Skeletal muscle cell (primary cell): Measurements from ENCODE around the gene CCDC33.

Source experiments
- DNase-seq: peaks from one replicate; pipeline ENCODE4 v3.0.0-alpha.2; 2010; ENCODE audit warnings: low read depth
- H3K4me3 ChIP-seq: 2 replicates; pipeline ENCODE4 v1.5.1; 2011; ENCODE audit warnings: low read depth, mild to moderate bottlenecking, control low read depth, low read length, moderate library complexity

CCDC33 gene

DNA sequence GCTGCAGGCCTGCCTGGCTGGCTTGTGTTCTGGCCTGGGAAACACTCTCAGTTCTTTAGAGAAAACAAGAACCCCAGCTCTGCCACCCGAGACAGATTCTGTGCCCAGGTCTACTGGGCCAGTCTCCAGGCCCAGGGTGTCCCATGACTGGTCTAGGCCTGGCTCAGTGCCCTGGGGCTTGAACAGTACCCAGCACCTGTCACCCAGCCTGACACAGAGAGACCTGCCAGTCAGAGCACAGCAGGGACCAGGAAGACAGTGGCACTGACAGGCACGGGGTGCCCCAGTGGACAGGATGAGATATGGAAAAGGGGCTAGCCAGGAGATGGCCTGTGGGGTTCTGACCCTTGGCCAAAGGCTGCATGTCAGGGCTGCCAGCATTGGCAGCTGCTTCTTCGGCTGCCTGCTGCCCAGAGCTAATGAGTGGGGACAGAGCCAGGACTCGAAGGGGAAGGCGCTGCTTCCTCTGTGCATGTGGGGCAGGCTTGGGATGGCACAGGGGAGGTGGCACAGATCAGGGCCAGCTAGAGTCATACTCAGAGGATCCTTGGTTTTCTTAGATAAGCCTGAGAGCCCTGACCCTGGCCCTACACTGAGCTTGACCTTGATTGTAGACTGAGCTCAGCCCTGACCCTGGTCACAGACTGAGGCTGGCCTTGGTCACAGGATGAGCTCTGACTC is 15.1 kb downstream of the CCDC33 start:
- no peak for DNase-seq
- no peak overlapping the region for H3K4me3 ChIP-seq

DNA sequence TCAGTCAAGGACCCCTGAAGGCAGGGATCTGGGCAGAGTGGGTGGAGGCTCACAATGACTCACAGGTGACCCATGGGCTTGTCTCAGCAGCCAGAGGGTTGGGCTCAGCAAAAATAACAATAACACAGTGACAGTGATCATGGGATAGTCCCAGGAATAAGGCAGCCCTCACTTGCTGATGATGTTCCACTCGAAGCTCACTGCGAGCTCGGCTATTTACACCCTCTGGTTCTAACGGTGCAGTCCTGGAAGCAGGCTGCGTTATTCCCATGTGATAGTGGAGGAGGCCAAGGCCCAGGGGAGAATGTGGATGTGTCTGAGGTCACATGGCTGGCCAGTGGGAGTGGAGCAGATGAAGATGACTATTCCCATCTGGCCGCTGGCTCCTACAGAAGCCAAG is 16.2 kb downstream of the CCDC33 start:
- DNase-seq: no peak
- H3K4me3 ChIP-seq: no peak overlapping the region

DNA sequence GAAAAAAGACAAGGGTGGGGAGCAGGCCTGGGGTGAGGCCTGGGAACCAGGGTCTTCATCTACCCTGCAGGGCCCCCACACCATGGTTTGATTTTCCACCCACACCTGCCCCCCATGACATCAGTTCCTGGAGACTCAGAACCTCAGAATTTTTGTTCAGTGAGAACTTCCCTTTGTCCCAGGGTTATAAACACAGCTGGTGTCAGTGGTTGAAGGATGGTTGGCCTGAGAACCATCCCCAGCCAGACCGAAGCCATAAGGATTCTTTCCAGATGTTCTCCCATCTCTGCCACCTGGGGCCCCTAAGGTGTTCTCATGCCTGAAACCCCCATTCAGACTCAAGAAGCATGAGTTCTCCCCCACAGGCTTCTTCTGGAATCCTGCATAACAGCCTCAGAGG is 16.6 kb downstream of the CCDC33 start:
- no peak overlapping the region for H3K4me3 ChIP-seq
- no peak for DNase-seq

DNA sequence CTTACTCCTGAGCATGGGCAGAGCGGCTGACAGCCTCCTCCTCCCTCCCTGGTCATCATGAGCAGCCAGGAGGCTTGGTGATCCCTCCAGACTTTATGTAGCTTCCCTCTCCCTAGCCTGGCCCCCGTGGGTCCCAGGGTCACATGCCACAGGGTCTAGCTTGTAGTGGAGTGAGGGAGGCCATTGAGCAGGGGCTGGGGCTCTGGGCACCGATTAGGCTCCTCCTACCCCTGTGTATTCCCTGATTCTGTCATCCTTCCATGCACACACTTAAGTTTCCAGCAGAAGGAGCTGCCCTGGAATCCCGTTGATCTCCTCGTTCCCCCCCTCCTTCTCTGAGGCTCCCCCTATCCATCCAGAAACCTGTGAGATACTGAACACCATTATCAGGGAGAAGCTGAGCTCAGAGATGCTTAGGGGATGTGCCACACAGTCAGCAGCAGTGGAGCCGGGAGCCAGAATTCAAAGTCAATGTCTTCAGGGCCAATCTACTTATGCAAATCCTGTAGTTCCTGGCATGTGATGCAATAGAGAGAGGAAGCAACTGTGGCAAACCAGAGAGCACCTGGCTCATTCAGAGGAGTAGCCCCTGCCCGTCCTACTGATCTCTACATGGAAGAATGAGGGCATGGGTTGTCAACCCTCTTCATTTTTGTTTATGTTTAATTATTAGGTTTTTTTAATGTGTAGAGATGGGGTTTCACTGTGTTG is 17.2 kb downstream of the CCDC33 start:
- H3K4me3 ChIP-seq: no peak overlapping the region
- DNase-seq: no peak

DNA sequence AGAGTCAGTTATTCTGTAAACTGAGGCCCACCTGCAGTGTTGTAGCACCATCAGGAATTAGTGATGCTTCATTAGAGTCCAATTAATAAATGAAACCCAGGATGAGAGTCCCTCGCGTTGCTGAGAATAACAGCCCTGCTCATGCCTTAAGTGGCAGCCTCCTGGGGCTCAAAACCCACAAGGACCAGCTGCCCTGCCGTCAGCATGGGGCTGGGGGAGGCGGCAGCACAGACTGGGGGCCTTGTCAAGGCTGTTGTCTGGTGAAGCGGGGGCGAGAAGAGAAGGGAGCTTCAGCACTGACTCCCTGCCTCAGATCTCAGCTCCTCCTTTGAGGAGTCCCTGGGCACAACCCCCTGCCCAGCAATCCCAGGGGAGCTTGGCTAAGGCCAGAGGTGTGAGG is 21.0 kb downstream of the CCDC33 start:
- H3K4me3 ChIP-seq: no peak overlapping the region
- no peak for DNase-seq

DNA sequence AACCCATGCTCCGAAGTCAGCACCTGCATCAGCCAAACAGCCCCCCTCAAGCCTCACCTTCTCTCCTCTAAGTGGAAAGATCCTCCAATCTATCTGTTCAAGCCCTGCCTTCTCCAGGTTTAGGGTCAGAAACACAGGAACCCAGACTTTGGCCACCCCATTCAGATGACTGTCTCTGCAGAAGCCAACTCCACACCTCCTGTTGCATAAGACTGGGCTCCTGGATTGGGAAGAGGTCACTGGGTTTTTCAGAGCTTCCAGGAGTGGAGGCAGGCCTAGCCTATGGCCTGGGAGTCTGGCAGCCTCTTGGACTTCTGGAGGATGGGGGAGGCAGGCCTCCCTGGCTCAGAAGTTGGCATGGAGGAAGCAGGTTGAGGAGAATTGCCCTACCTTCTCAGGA is 21.5 kb downstream of the CCDC33 start:
- DNase-seq: no peak

DNA sequence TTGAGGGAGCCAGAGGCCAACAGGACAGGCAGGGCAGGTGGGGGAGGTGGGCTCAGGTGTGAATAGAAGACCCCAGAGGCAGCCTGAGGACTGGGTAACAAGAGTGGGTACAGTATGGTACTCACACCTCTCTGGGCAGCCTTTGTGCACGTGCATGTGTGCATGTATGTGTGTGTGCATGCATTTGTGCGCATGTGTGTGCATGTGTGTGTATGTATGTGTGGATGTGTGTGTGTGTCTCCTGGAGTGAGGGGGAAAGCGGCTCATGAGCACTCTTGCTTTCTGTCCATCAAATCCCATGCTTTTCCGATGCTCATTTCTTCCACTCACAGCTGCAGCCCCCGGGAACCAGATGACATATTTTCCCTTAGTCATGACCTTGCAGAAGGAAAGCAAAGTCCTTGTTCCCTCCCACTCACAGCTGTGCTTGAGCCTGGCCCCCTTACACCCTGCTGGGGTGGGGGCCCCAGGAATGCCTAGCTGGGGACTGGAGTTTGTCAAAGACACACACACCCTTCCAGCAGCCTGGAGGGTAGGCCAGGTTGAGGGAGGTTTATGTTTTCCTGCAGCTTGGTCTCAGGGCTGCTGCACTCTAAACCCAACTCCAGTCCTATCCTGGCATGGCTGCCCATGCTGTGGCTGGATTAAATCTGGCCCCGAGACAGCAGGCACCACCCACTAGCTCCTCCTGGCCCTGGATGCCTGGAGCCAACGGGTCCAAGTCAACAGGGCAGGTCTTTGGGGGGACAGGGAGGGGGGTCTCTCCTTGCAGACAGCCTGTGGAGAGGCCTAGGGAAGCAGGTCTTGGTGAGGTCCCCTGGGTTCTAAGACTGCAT is 22.5 kb downstream of the CCDC33 start:
- H3K4me3 ChIP-seq: no peak overlapping the region
- DNase-seq: no peak

More for the DNA sequence above, 21.5 kb downstream of the CCDC33 start:
- H3K4me3 ChIP-seq: no peak overlapping the region

DNA sequence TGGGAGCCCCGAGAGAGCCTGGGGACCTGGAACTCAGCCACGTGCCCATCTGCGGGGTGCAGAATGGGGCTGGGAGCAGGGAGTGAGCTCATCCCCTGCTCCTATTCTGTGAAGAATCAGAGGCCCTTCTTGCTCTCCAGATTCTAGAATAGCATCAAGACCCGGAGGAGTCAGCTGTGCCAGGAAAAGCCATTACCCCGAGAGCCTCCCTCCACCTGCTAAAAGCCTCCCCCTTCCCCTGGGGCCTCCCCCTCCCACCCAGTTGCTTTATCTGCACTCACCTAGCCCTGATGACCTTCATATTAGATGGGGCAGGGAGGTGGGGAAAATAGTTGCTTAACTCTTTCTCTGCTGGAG is 23.1 kb downstream of the CCDC33 start:
- DNase-seq: no peak
- no peak overlapping the region for H3K4me3 ChIP-seq

DNA sequence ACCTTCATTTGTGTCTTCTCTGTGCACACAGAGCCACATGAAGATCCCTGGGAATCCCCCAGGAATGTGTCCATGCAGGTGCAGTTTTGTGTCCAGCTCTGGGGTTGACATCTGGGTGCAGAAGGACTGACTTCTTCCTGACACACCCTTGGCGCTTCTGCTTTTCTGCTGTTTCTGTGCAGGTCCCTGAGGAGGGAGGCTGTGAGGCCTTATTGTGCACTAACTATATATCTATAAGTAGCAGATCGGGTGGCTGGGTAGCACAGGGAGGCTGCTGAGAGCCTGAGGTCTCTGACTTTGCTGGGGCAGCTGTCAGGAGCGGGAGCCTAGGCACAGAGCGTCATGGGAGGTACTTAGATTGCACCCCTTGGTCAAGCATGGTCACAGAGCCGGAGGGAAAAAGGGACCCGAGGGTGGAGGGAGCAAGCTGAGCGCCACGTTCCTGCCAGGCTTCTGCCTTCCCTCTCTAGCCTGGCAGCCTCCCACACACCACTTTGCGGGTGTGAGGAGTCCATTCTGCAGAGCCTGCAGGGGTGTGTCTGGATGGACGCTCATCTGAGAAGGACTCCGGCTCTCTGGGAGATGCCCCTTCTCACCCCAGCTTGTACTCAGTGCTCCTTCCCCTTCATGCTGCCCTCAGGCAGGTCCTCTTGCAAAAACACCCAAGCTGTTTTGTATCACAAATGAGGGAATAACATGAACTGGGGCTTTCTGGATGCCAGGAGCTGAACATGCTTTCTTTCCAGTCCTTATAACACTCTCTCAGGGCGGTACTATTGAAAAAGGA is 23.9 kb downstream of the CCDC33 start:
- H3K4me3 ChIP-seq: no peak overlapping the region
- no peak for DNase-seq

DNA sequence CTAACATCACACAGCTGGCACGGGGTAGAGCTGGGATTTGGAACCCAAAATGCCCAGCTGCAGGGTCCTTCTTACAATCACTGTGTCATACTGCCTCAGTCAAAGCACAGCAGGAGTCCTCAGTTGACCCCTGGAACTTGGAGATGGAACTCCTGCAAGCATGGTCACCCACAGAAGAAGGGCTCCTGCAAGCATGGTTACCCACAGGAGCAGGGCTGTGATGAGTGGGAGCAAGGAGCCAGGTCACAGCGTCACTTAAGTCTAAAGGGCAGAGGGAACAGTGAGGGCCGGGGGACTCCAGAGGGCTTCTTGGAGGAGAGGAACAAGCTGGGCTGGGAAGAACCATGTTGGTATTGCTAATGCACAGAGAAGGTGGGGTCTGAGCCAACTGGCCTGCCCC is 24.9 kb downstream of the CCDC33 start:
- DNase-seq: no peak
- H3K4me3 ChIP-seq: no peak overlapping the region

DNA sequence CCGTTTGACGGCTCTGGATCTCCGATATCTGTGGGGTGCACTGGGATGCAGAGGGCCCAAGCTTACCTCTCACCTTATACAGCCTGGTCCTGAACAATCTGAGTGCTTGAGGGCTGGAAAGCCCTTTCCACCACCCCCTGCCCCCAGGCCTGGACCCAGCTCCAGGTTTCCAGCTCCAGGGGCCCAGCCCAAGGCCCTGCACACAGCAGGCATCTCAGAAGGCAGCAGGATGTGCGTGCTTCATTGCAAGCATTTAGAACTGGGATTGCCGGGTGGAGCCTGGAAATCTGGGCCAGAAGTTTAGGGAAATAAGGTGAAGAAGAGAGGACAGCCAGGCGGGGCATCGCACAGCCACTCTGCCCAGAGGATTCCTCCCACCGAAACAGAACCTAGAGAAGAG is 25.6 kb downstream of the CCDC33 start:
- H3K4me3 ChIP-seq: no peak overlapping the region
- DNase-seq: no peak

DNA sequence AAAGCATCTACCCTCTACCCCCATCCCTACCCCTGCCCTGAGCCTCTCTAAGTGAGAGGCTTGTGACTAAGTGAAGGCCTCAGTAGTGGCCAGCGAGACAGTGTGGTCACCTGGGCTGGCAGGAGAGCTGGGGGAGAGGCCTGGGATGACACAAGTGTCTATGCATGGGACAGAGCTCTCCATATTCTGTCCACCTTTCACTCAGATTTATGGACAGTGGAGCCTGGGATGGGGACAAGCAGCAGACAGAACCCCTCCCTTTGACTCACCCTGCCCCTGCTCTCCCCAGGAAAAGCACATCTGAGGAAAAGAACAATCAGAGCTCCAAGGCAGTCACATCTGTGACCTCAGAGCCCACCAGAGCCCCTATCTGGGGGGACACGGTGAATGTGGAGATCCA is 26.0 kb downstream of the CCDC33 start:
- DNase-seq: no peak
- H3K4me3 ChIP-seq: no peak overlapping the region

DNA sequence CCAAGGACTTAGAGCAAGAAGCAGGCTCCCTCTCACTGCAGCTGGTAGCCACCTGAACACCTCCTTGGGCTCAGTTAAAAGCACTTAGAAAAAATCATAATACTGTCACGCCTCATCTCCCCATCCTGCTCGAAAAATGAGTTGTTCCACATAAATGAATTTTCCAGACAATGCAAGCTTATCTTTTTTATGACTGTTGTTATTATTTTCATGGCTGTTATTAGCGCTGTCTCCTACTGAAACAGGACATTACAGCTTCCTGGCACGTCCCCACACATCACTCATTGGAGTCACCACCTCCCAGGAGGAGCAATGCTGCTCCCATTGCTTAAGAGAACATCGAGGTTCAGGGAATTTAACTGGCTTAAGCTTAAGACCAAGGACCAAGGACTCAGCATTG is 26.5 kb downstream of the CCDC33 start:
- H3K4me3 ChIP-seq: no peak overlapping the region
- DNase-seq: no peak

DNA sequence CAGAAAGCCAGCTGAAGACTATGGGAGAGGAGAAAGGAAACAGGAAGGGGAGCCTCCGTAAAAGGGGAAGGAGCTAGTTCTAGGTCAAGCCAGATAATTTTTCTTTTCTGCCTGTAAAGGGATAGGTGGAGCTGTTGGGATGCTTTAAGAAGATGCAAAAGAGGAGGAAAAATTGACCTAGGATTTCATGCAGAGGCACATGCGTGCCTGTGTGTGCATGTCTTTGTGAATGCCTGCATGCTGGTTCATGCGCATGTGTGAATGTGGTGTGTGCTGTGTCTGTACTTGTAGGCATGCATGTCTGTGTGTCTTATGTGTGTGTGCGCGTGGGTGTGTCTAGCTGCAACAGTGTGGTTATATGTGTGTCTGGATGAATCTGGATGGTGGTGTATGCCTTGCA is 27.3 kb downstream of the CCDC33 start:
- no peak overlapping the region for H3K4me3 ChIP-seq
- no peak for DNase-seq

DNA sequence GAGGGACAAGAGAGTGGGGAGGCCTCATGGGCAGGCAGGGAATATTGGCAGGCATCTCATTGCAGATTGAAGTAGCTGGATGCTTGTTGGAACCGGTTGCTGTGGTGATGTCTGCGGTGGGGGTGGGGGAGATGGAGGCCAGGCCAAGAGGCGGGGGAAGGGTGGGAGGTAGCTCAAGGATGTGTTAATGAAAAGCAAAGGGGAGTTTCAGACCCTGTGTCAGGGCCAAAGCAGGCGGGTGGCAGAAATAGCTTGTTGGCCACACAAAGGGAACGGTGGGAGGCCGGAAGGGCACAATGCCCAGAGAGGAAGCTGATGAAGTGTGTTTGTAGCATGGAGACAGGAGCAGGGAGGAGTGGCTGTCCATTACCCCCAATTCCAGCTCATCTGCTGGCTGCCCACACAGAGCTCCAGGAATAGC is 28.0 kb downstream of the CCDC33 start:
- H3K4me3 ChIP-seq: no peak overlapping the region
- no peak for DNase-seq

DNA sequence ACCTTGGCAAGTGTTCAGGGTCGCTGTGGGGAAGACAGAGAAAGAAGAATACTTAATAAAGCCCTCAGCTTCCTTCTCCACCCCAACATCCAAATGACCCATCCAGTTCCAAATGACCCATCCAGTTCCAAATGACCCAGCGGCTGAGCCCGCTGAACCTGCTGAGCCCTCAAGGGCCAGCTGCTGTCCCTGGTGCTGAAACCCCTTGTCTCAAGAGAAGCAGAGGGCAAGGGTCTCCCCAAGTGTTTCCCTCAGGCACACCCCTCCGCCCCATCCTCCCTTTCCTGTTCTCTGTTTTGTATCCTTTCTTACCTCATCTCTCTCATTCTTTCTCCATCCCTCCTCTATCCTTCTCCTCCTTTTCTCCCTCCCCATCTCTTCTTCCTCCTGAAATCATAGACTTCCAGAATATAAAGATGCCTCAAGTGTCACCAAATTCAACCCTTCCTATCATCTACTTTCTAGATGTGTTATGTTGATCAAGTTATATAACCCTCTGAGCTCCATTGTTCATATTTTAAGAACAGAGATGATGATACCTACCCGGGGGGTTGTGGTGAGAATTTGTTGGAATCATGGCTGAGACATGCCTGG is 29.0 kb downstream of the CCDC33 start:
- no peak overlapping the region for H3K4me3 ChIP-seq
- DNase-seq: no peak

DNA sequence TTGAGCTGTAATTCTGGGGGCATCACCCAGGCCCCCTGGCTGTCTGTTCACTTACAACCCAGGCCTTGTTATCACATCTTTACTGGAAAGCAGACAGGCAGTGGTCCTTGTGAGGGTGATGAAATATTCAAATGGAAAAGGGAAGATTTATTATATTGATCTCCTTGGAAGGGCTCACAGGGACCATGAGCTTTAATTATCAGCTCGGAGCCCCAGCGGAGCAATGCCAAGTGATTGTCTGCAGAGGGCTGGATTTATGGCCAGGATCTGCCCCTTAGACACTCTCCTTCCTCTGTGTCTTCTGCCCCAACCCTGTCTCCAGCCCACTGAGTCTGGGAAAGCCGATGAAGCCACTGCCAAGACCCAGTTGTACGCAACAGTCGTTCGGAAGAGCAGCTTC is 31.9 kb downstream of the CCDC33 start:
- no peak overlapping the region for H3K4me3 ChIP-seq
- no peak for DNase-seq

DNA sequence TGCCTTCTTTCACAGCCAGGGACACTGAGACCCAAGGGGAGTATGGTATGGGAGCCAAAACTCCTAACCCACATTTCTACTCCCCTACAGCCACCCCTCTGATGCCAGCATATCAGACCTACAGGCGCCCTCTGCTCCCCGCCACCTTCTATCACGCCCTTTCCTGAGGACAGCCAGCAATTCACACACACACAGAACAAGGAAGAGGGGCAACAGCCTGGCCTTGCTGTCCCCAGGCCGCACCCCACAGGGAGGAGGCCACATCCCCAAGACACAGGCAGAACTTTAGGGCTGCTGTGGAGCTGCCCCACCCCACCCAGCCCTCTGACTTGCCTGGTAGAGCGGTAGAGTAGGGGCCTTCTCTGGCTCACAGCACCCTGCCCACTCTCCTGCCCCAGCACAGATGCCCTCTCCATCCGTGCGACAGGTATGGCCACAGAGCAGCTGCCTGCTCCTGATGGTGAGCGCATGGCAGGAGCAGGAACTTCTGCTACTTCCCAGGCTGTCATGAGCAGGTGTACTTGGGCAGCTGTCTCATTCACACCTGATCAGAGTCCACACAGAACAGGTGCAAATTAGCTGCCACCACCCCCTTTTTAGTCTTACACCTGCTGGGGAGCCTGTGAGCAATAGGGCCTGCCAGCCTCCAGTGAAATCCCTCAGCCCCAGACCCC is 33.4 kb downstream of the CCDC33 start:
- no peak overlapping the region for H3K4me3 ChIP-seq
- no peak for DNase-seq

DNA sequence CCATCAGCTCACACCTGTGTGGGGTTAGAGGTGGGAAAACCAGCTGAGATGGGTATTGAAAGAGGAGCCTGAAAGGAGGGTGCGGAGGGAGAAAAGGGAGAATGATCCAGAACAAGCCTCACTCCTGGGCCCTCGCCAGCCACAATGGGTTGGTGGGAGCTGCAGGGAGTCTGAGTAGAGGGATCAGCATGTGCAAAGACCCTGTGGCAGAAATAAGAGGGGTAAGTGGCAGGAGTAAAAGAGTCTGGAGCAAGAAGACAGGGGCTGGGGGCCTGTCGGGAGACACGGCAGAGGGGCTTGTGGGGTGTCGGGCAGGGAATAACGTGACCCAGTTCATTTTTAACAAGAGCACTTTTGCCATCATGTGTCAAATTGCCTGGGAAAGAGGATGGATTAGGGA is 34.0 kb downstream of the CCDC33 start:
- DNase-seq: no peak
- H3K4me3 ChIP-seq: no peak overlapping the region
